Psoas muscle (tissue), 8 donors: Measurements from ENCODE around the gene AKAP6. TPM values are rescaled to one million over a fixed set of nuclear protein-coding genes. Genes with fewer than 3 reads are reported as not detected.
A peak's percentile ranks its signal among the peaks of the same experiment; 100 is the strongest.

Source experiments
- ATAC-seq, 4 donors: fragments of 200-7000 bp; cut with Tn5 transposase; one replicate each; pipeline ENCODE4 v1.9.1; 2020; ENCODE audit warnings: moderate library complexity in 3 of 4, mild to moderate bottlenecking in 2 of 4
- DNase-seq, 2 donors: peaks; one replicate each; pipeline ENCODE4 v3.0.0-alpha.2; 2020
- H3K27ac ChIP-seq: fragments of 200-600 bp; one replicate; pipeline ENCODE4 v1.8.0; 2022
- H3K27me3 ChIP-seq, 3 donors: fragments of 200-600 bp in 1 of 3; one replicate each; pipeline versions ENCODE4 v1.6.1 to v1.8.0; 2013 to 2022; ENCODE audit warnings: low read length in 2 of 3, mild to moderate bottlenecking in 2 of 3, moderate library complexity in 1 of 3; ENCODE audit not compliant: insufficient read depth in 3 of 3
- H3K36me3 ChIP-seq, 2 donors: fragments of 200-600 bp in 1 of 2; one replicate each; pipeline versions ENCODE4 v1.6.1 to v1.8.0; 2013 to 2022; ENCODE audit warnings: low read depth in 1 of 2, mild to moderate bottlenecking in 1 of 2, moderate library complexity in 1 of 2; ENCODE audit not compliant: insufficient read depth in 1 of 2
- H3K4me1 ChIP-seq: fragments of 200-600 bp; one replicate; pipeline ENCODE4 v1.8.0; 2022
- H3K4me3 ChIP-seq: fragments of 200-600 bp; one replicate; pipeline ENCODE4 v1.8.0; 2022; ENCODE audit warnings: mild to moderate bottlenecking
- H3K9me3 ChIP-seq: fragments of 200-600 bp; one replicate; pipeline ENCODE4 v1.8.0; 2022
- WGBS, 3 donors: extraction: QIAGEN DNeasy Blood & Tissue Kit; methylation state at CpG; one replicate each; pipeline versions ENCODE4 v1.1.6 to v1.1.7; 2013; 5-methylcytosine and 5-hydroxymethylcytosine counted together
- intact Hi-C, 2 donors: fragments of 100-400 bp; cut with DNase I; formaldehyde crosslinking; loops; one replicate each; pipeline versions ENCODE4 v1.11.0 to v1.14.2; 2022
- polyA plus RNA-seq, 3 donors: library from polyadenylated mRNA; stranded (reverse); fragments of 200-250 nt; gene quantifications; one replicate each; pipeline ENCODE4 v1.2.3, GENCODE V29; 2013
- total RNA-seq, 4 donors: library from RNA; stranded (reverse); fragmentation: NEBNext Ultra II Directional in 2 of 4; extraction: Animal tissue kit (Norgen Biotek cat#: 25700) in 2 of 4; gene quantifications; one replicate each; pipeline versions ENCODE4 v1.2.1 to v1.2.4, GENCODE V29; 2021 to 2023
- TF ChIP-seq, protein P1 (sequence below): fragments of 200-600 bp; IDR thresholded peaks from one replicate; pipeline ENCODE4 v1.8.0; 2022; ENCODE audit warnings: antibody characterized with exemption
- donor health status: healthy with polysubstance abuse.
- donor health status: DM: no; HTN: no; CAD: no; lungs with moderate emphysema.
- donor health status: Bipolar disorder and iron deficiency.
- donor health status: healthy.
- donor health status: DM: yes; HTN: yes; CAD: no.
- donor health status: DM: no; HTN: no; CAD: no.
- donor health status: DM: no; HTN: no; CAD: no.
- donor health status: DM: yes; HTN: yes; CAD: no.

The AKAP6 gene
- total and polyA plus RNA-seq, 7 donors = 9.1 to 173 (median 113) TPM

DNA sequence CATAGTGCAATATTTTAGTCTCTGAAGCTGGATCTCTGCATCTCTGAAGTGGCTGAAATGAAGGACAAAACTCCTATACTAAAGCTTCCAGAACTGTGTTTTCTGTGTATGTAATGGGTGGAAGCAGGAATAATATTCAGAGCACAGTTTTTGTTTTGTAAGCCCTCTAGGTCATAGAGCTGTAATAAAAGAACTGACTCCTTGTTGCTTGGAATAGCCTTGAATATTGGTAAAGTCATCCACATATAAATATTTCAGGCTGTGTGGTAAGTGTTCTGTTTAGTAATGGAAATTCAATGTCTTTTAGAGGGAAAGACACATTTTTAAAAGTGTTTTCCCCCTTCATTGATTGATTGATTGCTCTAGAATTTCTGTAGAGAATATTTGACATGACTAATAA, 18.2 kb upstream of the AKAP6 start:
- peaks cover 6% of the 10 kb centered on the region for H3K4me1 ChIP-seq
- ATAC-seq (no peak), DNase-seq (no peak)
- TF ChIP-seq, protein P1, sequence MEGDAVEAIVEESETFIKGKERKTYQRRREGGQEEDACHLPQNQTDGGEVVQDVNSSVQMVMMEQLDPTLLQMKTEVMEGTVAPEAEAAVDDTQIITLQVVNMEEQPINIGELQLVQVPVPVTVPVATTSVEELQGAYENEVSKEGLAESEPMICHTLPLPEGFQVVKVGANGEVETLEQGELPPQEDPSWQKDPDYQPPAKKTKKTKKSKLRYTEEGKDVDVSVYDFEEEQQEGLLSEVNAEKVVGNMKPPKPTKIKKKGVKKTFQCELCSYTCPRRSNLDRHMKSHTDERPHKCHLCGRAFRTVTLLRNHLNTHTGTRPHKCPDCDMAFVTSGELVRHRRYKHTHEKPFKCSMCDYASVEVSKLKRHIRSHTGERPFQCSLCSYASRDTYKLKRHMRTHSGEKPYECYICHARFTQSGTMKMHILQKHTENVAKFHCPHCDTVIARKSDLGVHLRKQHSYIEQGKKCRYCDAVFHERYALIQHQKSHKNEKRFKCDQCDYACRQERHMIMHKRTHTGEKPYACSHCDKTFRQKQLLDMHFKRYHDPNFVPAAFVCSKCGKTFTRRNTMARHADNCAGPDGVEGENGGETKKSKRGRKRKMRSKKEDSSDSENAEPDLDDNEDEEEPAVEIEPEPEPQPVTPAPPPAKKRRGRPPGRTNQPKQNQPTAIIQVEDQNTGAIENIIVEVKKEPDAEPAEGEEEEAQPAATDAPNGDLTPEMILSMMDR = no peak
- H3K4me3 ChIP-seq = no peak overlapping the region
- no peaks in the 10 kb centered on the region for H3K27me3 ChIP-seq
- H3K9me3 ChIP-seq = no peaks in the 10 kb centered on the region
- H3K27ac ChIP-seq = no peak overlapping the region
- intact Hi-C loops = no loop called here
- H3K36me3 ChIP-seq = peaks cover 0 to 2% of the 10 kb centered on the region in 2 donors

DNA sequence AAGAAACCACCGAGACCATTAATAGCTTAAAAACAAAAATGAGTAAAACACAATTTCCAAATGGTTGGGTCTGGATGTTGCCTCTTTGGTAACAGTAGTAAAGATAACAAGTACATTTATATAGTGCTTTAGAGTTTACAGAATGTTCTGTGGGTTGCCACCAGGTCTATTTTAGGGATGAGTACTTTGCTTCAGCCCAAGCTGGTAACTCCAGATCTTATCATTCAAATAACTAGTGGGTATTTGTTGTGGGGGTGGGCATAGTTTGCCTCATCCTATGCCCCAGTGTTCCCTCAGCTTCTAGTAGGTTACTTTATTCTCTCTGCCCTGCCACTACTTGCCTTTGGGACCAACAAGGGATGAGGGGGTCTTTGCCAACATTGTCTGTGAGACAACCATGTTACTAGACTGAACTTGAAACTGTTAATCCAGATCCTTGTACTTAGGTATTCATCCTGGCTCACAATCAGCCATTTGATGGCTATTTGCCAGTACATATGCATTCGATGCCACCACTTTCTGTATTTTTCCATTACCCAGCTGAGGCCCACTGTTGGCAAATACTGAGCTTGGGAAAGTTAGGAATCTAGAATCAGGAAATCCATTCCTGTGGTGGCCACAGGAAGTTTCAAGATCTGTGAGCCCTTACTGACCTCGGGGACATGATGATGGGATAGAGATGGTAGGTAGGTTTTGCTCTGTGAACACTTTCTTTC, 17.6 kb upstream of the AKAP6 start:
- H3K4me1 ChIP-seq = peaks cover 6% of the 10 kb centered on the region
- no peaks in the 10 kb centered on the region for H3K27me3 ChIP-seq
- intact Hi-C loops = no loop called here
- WGBS, 3 donors = 59 to 67% (median 64%) methylated on average over 3 of the region's 3 CpGs
- ATAC-seq = peak in 1 of 4 donors; percentile 62
- no peak for DNase-seq
- no peaks in the 10 kb centered on the region for H3K9me3 ChIP-seq
- H3K27ac ChIP-seq = no peak overlapping the region
- TF ChIP-seq, protein P1 = no peak
- H3K36me3 ChIP-seq = peaks cover 0 to 2% of the 10 kb centered on the region in 2 donors
- no peak overlapping the region for H3K4me3 ChIP-seq

DNA sequence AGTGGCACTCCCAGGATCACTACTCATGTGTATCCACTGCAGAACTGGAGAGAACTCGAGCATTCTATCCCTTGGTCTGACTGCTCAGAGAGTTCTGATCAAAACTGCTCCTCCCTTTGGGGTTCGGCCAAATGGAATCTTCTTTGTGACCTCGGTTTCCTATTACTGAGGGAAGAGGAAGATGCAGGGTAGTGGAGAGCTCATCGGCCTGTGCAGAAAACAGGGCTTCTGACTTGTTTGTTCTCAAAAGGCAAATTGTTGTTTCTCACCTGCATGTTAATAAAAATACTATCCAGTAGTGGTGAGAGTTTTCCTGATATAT, 17.1 kb upstream of the AKAP6 start:
- ATAC-seq (peak in 3 of 4 donors; percentile 34 to 58 (median 57)), DNase-seq (no peak)
- Histone ChIP-seq H3K27ac (no peak overlapping the region), H3K9me3 (no peaks in the 10 kb centered on the region), H3K4me3 (no peak overlapping the region), H3K36me3 (peaks cover 0 to 2% of the 10 kb centered on the region in 2 donors), H3K27me3 (no peaks in the 10 kb centered on the region), H3K4me1 (peaks cover 6% of the 10 kb centered on the region)
- intact Hi-C loops = no loop called here
- TF ChIP-seq, protein P1 = no peak
- 17 to 43% (median 20%) methylated on average over 4 of the region's 4 CpGs for WGBS, 3 donors

DNA sequence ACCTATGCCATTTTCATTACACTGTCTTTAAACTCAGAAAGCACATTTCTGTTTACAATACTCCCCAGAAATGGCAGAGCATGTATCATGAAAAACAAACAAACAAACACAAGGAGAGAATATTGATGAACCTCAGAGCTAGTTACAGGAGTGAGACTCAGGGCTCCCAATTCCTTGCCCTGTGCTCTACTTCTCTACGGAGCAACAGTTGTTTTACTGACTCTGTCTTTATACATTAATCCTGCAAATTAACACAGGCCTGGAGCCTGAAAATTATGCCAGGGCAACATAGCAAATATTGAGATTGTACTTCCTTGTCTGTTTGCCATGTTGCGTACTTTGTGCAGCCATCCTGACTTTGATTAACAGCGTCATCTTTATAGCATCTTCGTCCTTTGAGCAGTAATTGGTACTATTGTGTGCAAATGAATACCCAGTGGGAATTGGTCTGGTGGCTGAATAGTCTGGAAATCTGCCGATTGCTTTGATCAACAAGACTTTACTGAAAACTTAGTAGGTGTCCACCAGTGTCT, 15.2 kb upstream of the AKAP6 start:
- WGBS, 3 donors = 86 to 92% (median 90%) methylated on average over 5 of the region's 5 CpGs

More for the DNA sequence above, 15.2 kb upstream of the AKAP6 start:
- H3K4me3 ChIP-seq = no peak overlapping the region
- DNase-seq (no peak), ATAC-seq (no peak)
- no peak overlapping the region for H3K27ac ChIP-seq
- no peaks in the 10 kb centered on the region for H3K27me3 ChIP-seq
- intact Hi-C loops = no loop called here
- TF ChIP-seq, protein P1 = no peak
- H3K9me3 ChIP-seq = no peaks in the 10 kb centered on the region
- peaks cover 6% of the 10 kb centered on the region for H3K4me1 ChIP-seq
- H3K36me3 ChIP-seq = no peaks in the 10 kb centered on the region
